Measurements from ENCODE around the gene NOS1AP. TPM values are rescaled to one million over a fixed set of nuclear protein-coding genes. Genes with fewer than 3 reads are reported as not detected.

Gene NOS1AP
- total RNA-seq, 4 donors from 2014 or later, result 0.99 to 9.0 (median 4.0) TPM

DNA sequence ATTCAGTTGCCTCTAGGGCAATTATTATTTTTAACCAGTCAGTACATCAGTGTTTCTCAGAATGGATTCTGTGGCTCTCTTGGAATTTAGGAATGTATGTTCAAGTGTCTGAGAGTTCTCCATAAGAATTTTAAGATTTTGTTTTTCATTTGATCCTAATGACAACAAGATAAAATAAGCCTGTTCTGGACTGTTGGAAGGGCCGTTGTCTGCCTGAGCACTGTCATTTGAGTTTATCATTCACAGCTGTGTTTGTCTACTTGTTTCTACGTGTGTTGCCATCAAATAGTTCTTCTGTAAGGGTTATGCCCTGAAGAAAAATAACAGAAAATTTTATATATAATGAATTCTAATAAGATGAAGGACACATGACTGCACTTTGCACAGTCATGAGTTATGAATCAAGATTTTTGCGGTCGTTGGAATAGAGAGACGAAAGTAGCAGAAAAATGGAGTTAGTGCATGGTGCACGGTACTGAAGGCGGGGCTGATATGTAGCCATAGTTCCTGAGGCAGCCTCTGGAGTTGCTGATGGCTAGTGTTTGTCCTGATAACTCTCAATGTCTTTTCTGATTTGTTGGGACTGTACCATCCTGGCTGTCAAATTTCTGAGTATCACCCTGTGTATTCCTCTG lies 92.5 kb downstream of the NOS1AP start:
- Histone ChIP-seq H3K27ac (replicated peaks in 1 of 4) (no peak overlapping the region), H3K4me3 (no peak overlapping the region), H3K9me3 (no peaks in the 10 kb centered on the region), H3K4me1 (peaks cover 0 to 5% (median 0%) of the 10 kb centered on the region in 4 donors), H3K36me3 (no peaks in the 10 kb centered on the region), H3K27me3 (no peaks in the 10 kb centered on the region)
- intact Hi-C loops (cut with DNase I), result no loop called here
- no peak for DNase-seq (ENCODE audit: extremely low spot score)
- TF ChIP-seq POLR2A (IDR thresholded peaks at IDR 0.05; ENCODE audit: low read depth) (no peak), EP300 (IDR thresholded peaks at IDR 0.05) (no peak), POLR2AphosphoS5 (IDR thresholded peaks at IDR 0.05) (no peak)
- TF ChIP-seq, protein P1, sequence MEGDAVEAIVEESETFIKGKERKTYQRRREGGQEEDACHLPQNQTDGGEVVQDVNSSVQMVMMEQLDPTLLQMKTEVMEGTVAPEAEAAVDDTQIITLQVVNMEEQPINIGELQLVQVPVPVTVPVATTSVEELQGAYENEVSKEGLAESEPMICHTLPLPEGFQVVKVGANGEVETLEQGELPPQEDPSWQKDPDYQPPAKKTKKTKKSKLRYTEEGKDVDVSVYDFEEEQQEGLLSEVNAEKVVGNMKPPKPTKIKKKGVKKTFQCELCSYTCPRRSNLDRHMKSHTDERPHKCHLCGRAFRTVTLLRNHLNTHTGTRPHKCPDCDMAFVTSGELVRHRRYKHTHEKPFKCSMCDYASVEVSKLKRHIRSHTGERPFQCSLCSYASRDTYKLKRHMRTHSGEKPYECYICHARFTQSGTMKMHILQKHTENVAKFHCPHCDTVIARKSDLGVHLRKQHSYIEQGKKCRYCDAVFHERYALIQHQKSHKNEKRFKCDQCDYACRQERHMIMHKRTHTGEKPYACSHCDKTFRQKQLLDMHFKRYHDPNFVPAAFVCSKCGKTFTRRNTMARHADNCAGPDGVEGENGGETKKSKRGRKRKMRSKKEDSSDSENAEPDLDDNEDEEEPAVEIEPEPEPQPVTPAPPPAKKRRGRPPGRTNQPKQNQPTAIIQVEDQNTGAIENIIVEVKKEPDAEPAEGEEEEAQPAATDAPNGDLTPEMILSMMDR (IDR thresholded peaks at IDR 0.05), result no peak
- WGBS, result 68% methylated on average over 7 of the region's 7 CpGs

- intact Hi-C loops (cut with DNase I), result no loop called here
- Histone ChIP-seq H3K4me3 (no peak overlapping the region), H3K36me3 (no peaks in the 10 kb centered on the region), H3K9me3 (no peaks in the 10 kb centered on the region), H3K27me3 (no peaks in the 10 kb centered on the region), H3K27ac (replicated peaks in 1 of 4) (no peak overlapping the region), H3K4me1 (peaks cover 0 to 16% (median 8%) of the 10 kb centered on the region in 4 donors)
- no peak for DNase-seq (ENCODE audit: extremely low spot score)
- WGBS, result 83% methylated on average over 3 of the region's 3 CpGs
- TF ChIP-seq, protein P1 (IDR thresholded peaks at IDR 0.05), result no peak
- TF ChIP-seq POLR2A (IDR thresholded peaks at IDR 0.05; ENCODE audit: low read depth) (no peak), EP300 (IDR thresholded peaks at IDR 0.05) (no peak), POLR2AphosphoS5 (IDR thresholded peaks at IDR 0.05) (no peak)
Observed at GRCh38 chr1:162165528-162165927, 96.0 kb downstream of the NOS1AP start.

DNA sequence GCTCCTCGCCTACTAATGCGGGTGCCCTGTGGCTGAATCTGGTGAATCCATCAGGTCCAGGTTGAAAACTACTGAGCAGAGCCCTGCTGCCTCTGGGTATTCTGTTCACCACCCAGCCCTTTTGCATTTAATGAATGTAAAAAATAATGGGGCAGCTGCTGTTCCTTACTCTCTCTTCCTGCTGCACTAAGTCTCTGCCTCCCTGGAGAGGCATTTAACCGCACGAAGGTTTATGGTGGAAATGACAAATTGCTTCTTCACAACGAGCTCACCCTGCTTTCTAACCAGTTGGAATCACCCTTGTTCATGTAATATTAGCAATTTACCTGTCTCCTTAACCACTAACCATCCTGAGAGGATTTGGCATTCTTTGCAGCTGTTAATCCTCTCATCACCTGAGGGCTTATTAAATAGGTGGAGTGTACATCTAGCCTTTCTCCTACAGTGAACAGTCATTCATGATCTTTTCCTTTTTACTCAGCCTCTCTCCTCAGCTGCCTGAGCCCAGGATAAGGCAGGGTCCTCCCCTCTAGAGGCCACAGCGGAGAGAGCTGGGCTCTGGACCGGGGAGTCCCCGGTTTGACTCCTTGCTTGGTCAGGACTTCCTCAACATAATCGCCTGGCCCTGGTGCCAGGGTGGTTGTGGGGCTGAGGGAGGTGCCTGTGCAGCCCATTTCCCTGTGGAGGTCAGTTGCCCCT lies 97.6 kb downstream of the NOS1AP start:
- Histone ChIP-seq H3K9me3 (no peaks in the 10 kb centered on the region), H3K27me3 (no peaks in the 10 kb centered on the region), H3K27ac (replicated peaks in 1 of 4) (no peak overlapping the region), H3K36me3 (no peaks in the 10 kb centered on the region), H3K4me1 (peaks cover 0 to 16% (median 8%) of the 10 kb centered on the region in 4 donors), H3K4me3 (no peak overlapping the region)
- WGBS, result 85% methylated on average over 6 of the region's 9 CpGs
- DNase-seq (ENCODE audit: extremely low spot score), result no peak
- intact Hi-C loops (cut with DNase I), result no loop called here
- TF ChIP-seq EP300 (IDR thresholded peaks at IDR 0.05) (no peak), POLR2A (IDR thresholded peaks at IDR 0.05; ENCODE audit: low read depth) (no peak), POLR2AphosphoS5 (IDR thresholded peaks at IDR 0.05) (no peak)
- TF ChIP-seq, protein P1 (IDR thresholded peaks at IDR 0.05), result no peak

DNA sequence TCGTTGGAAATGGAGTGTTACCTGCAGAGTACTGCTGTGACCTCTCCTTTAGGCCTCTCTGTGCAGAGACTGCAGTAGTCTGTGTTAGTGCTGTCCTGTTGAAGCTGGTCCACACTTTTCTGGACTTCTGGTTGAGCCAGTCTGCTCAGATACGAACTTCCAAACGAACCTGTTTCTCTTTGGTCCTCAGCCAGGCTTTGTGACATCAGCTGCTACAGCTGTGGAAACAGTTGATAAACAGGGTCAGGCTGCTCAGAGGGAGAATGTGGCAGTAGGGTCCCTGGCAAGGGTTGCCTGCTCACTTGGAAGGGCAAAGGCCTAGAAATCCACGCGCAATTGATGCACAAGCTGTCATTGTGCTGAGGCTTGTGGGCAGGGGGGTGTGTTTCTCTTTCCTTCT lies 98.8 kb downstream of the NOS1AP start:
- Histone ChIP-seq H3K27ac (replicated peaks in 1 of 4) (no peak overlapping the region), H3K4me3 (no peak overlapping the region), H3K27me3 (no peaks in the 10 kb centered on the region), H3K9me3 (no peaks in the 10 kb centered on the region), H3K4me1 (peaks cover 0 to 16% (median 8%) of the 10 kb centered on the region in 4 donors), H3K36me3 (no peaks in the 10 kb centered on the region)
- TF ChIP-seq POLR2AphosphoS5 (IDR thresholded peaks at IDR 0.05), result no peak
- TF ChIP-seq POLR2A (IDR thresholded peaks at IDR 0.05; ENCODE audit: low read depth), result no peak
- TF ChIP-seq, protein P1 (IDR thresholded peaks at IDR 0.05), result no peak
- TF ChIP-seq EP300 (IDR thresholded peaks at IDR 0.05), result no peak
- intact Hi-C loops (cut with DNase I), result no loop called here
- DNase-seq (ENCODE audit: extremely low spot score), result no peak
- WGBS, result 53% methylated on average over 4 of the region's 5 CpGs

All from esophagus muscularis mucosa (tissue), 4 donors.